Endodermal cell (in vitro differentiated cells): ENCODE measurements around the gene FAM83F. TPM values are rescaled to one million over a fixed set of nuclear protein-coding genes. Genes with fewer than 3 reads are reported as not detected.

Source experiments
- DNase-seq: peaks from one replicate; pipeline ENCODE4 v3.0.0-alpha.2; 2017
- H3K27ac ChIP-seq: 2 replicates; pipeline ENCODE4 v1.5.1; 2013; ENCODE audit warnings: mild to moderate bottlenecking, low read depth, low read length, moderate library complexity
- H3K27me3 ChIP-seq: 2 replicates; pipeline ENCODE4 v1.6.1; 2013; ENCODE audit warnings: mild to moderate bottlenecking, low read length, moderate library complexity; ENCODE audit not compliant: insufficient read depth, control insufficient read depth, poor library complexity, severe bottlenecking
- H3K36me3 ChIP-seq: 2 replicates; pipeline ENCODE4 v1.7.0; 2013; ENCODE audit warnings: mild to moderate bottlenecking, low read length, moderate library complexity; ENCODE audit not compliant: control insufficient read depth, insufficient read depth
- H3K4me1 ChIP-seq: one replicate; pipeline ENCODE4 v1.7.0; 2013; ENCODE audit warnings: low read length; ENCODE audit not compliant: control insufficient read depth, insufficient read depth
- H3K4me3 ChIP-seq: 2 replicates; pipeline ENCODE4 v1.5.1; 2013; ENCODE audit warnings: mild to moderate bottlenecking, low read length, moderate library complexity
- H3K9ac ChIP-seq: 2 replicates; pipeline ENCODE4 v1.6.1; 2013; ENCODE audit warnings: mild to moderate bottlenecking, low read length, moderate library complexity; ENCODE audit not compliant: poor library complexity, severe bottlenecking; ENCODE audit errors: extremely low read depth
- H3K9me3 ChIP-seq: 2 replicates; pipeline ENCODE4 v1.6.1; 2013; ENCODE audit warnings: mild to moderate bottlenecking, low read length, moderate library complexity; ENCODE audit not compliant: control insufficient read depth
- H3K27ac Mint-ChIP-seq: 2 replicates; pipeline ENCODE4 v1.8.0; 2020; ENCODE audit warnings: mixed read lengths
- H3K27me3 Mint-ChIP-seq: 2 replicates; pipeline ENCODE4 v1.8.0; 2021; ENCODE audit warnings: mild to moderate bottlenecking, mixed read lengths; ENCODE audit not compliant: insufficient read depth
- H3K36me3 Mint-ChIP-seq: 2 replicates; pipeline ENCODE4 v1.8.0; 2020; ENCODE audit warnings: low read depth, mixed read lengths
- H3K4me1 Mint-ChIP-seq: 2 replicates; pipeline ENCODE4 v1.8.0; 2020; ENCODE audit warnings: mixed read lengths
- H3K4me3 Mint-ChIP-seq: 2 replicates; pipeline ENCODE4 v1.8.0; 2020; ENCODE audit warnings: mild to moderate bottlenecking, moderate library complexity, mixed read lengths
- H3K9me3 Mint-ChIP-seq: 2 replicates; pipeline ENCODE4 v1.8.0; 2020; ENCODE audit warnings: mild to moderate bottlenecking, mixed read lengths
- CTCF ChIP-seq: fragments of 200-600 bp; sonication (generic); conservative IDR thresholded peaks from 2 replicates; pipeline ENCODE4 v1.5.0; 2021; ENCODE audit warnings: antibody characterized with exemption, mild to moderate bottlenecking
- WGBS, 2 experiments: methylation state at CpG; one replicate each; pipeline versions ENCODE4 v1.1.5 to v1.1.7; 2013; ENCODE audit warnings: missing lambda C conversion rate in 2 of 2, mixed read lengths in 1 of 2; ENCODE audit not compliant: insufficient coverage in 1 of 2, insufficient read length in 1 of 2; 5-methylcytosine and 5-hydroxymethylcytosine counted together
- total RNA-seq, 2 donors: library from RNA; stranded (reverse); fragmentation: NEBNext Ultra II Directional in 1 of 2; extraction: Animal tissue kit (Norgen Biotek cat#: 25700) in 1 of 2; gene quantifications; 2 replicates in 1 of 2; 3 replicates in 1 of 2; pipeline ENCODE4 v1.2.1, GENCODE V29; 2021

FAM83F gene
- total RNA-seq, 2 donors from 2014 or later: 18.9 to 34.1 TPM

- Mint-ChIP-seq H3K27ac (no peak overlapping the region), H3K9me3 (no peaks in the 10 kb centered on the region), H3K27me3 (no peaks in the 10 kb centered on the region), H3K36me3 (peaks cover 14% of the 10 kb centered on the region), H3K4me3 (no peak overlapping the region), H3K4me1 (peaks cover 75% of the 10 kb centered on the region)
- WGBS, 2 experiments: 84 to 92% methylated on average over 5 to 6 of the region's 6 CpGs
- Histone ChIP-seq H3K27ac (peak overlapping the region; percentile 71), H3K4me3 (no peak overlapping the region), H3K9me3 (no peaks in the 10 kb centered on the region), H3K4me1 (peaks cover 34% of the 10 kb centered on the region), H3K27me3 (no peaks in the 10 kb centered on the region), H3K36me3 (no peaks in the 10 kb centered on the region), H3K9ac (no peak overlapping the region)
- DNase-seq: no peak
- TF ChIP-seq CTCF: no peak
Measured at GRCh38 chr22:40004836-40005235, 10.1 kb downstream of the FAM83F start.

GRCh38 chr22:40006641-40007040 lies 11.9 kb downstream of the FAM83F start:
- Histone ChIP-seq H3K27me3 (no peaks in the 10 kb centered on the region), H3K27ac (no peak overlapping the region), H3K9ac (no peak overlapping the region), H3K36me3 (no peaks in the 10 kb centered on the region), H3K4me3 (no peak overlapping the region), H3K4me1 (peaks cover 31% of the 10 kb centered on the region), H3K9me3 (no peaks in the 10 kb centered on the region)
- no peak for TF ChIP-seq CTCF
- H3K36me3 Mint-ChIP-seq: peaks cover 12% of the 10 kb centered on the region
- H3K9me3 Mint-ChIP-seq: no peaks in the 10 kb centered on the region
- H3K27ac Mint-ChIP-seq: peak overlapping the region; percentile 24
- no peaks in the 10 kb centered on the region for H3K27me3 Mint-ChIP-seq
- DNase-seq: no peak
- 88 to 93% methylated on average over 8 of the region's 8 CpGs for WGBS, 2 experiments
- H3K4me1 Mint-ChIP-seq: peaks cover 64% of the 10 kb centered on the region
- H3K4me3 Mint-ChIP-seq: no peak overlapping the region

- Mint-ChIP-seq H3K27ac (peak overlapping the region; percentile 68), H3K4me3 (no peak overlapping the region), H3K9me3 (no peaks in the 10 kb centered on the region), H3K27me3 (no peaks in the 10 kb centered on the region), H3K4me1 (peaks cover 50% of the 10 kb centered on the region), H3K36me3 (peaks cover 16% of the 10 kb centered on the region)
- H3K27me3 ChIP-seq: no peaks in the 10 kb centered on the region
- H3K9ac ChIP-seq: no peak overlapping the region
- peaks cover 24% of the 10 kb centered on the region for H3K4me1 ChIP-seq
- H3K27ac ChIP-seq: no peak overlapping the region
- H3K9me3 ChIP-seq: no peaks in the 10 kb centered on the region
- no peak for DNase-seq
- TF ChIP-seq CTCF: no peak
- H3K36me3 ChIP-seq: no peaks in the 10 kb centered on the region
- 88 to 91% methylated on average over 25 to 27 of the region's 27 CpGs for WGBS, 2 experiments
- H3K4me3 ChIP-seq: no peak overlapping the region
Measured at GRCh38 chr22:40007853-40008710, 13.3 kb downstream of the FAM83F start.
